Hepatocyte (in vitro differentiated cells): ENCODE measurements around the gene DCAF10.

Experiments used
- EZH2 ChIP-seq: fragments of 200-600 bp; sonication (generic); IDR thresholded peaks from 2 replicates; pipeline ENCODE4 v1.6.1; 2016; ENCODE audit warnings: antibody characterized with exemption, mild to moderate bottlenecking, borderline replicate concordance
- EZH2phosphoT487 ChIP-seq: fragments of 200-600 bp; sonication (generic); IDR thresholded peaks from one replicate; pipeline ENCODE4 v1.6.1; 2018; ENCODE audit warnings: antibody characterized with exemption, mild to moderate bottlenecking, low read depth, moderate library complexity; ENCODE audit not compliant: unreplicated experiment, severe bottlenecking
- TF ChIP-seq, protein P1 (sequence below): fragments of 200-600 bp; sonication (generic); IDR thresholded peaks from 2 replicates; pipeline ENCODE4 v1.5.1; 2016; ENCODE audit warnings: antibody characterized with exemption, mild to moderate bottlenecking; ENCODE audit not compliant: poor library complexity

DNA sequence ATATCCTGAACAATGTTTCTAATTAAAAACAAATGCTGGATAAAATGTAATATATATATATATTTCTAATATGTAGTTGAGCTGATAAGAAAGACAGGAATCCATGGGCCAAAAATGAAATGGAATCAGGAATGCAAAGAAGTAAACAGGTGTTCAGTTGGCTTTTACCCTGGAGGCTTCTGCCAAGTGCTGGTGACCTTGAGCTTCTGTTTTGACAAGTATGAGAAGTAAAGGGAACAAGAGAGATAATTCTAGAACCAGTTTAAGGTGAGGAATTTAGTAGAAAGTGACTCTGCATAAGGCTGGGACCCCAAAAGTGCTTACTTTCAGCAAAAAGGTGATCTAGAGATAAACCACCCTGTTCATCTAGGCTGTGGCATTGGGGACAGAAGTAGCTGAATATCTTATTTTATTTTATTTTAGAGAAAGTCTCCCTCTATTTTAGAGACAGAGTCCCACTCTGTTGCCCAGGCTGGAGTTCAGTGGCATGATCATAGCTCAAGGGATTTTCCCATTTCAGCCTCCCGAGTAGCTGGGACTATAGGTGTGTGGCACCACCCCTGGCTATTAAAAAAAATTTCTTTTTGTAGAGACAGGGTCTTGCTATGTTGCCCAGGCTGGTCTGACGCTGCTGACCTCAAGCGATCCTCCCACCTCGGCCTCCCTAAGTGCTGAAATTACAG, 27.0 kb downstream of the DCAF10 start:
- TF ChIP-seq, protein P1, sequence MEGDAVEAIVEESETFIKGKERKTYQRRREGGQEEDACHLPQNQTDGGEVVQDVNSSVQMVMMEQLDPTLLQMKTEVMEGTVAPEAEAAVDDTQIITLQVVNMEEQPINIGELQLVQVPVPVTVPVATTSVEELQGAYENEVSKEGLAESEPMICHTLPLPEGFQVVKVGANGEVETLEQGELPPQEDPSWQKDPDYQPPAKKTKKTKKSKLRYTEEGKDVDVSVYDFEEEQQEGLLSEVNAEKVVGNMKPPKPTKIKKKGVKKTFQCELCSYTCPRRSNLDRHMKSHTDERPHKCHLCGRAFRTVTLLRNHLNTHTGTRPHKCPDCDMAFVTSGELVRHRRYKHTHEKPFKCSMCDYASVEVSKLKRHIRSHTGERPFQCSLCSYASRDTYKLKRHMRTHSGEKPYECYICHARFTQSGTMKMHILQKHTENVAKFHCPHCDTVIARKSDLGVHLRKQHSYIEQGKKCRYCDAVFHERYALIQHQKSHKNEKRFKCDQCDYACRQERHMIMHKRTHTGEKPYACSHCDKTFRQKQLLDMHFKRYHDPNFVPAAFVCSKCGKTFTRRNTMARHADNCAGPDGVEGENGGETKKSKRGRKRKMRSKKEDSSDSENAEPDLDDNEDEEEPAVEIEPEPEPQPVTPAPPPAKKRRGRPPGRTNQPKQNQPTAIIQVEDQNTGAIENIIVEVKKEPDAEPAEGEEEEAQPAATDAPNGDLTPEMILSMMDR, result no peak
- TF ChIP-seq EZH2 (no peak), EZH2phosphoT487 (no peak)
